Cardiac muscle cell (in vitro differentiated cells and primary cell): Measurements from ENCODE around the gene BRICD5. TPM values are rescaled to one million over a fixed set of nuclear protein-coding genes. Genes with fewer than 3 reads are reported as not detected.

Source experiments
- DNase-seq, 2 donors: peaks; one replicate each; pipeline versions ENCODE4 v3.0.0 to v3.0.0-alpha.2; 2010 to 2017; ENCODE audit warnings: low read depth in 1 of 2, low spot score in 1 of 2
- H3K27ac ChIP-seq: fragments of 200-600 bp; sonication (generic); 2 replicates; pipeline ENCODE4 v1.5.1; 2016
- H3K27me3 ChIP-seq: fragments of 200-600 bp; sonication (generic); 2 replicates; pipeline ENCODE4 v1.6.0; 2016; ENCODE audit warnings: control low read depth
- H3K36me3 ChIP-seq: fragments of 200-600 bp; sonication (generic); 2 replicates; pipeline ENCODE4 v1.5.1; 2016; ENCODE audit warnings: control low read depth
- H3K4me1 ChIP-seq: fragments of 200-600 bp; sonication (generic); 2 replicates; pipeline ENCODE4 v1.8.1; 2017; ENCODE audit warnings: low read depth, mild to moderate bottlenecking, mixed run types
- H3K4me3 ChIP-seq: fragments of 200-600 bp; sonication (generic); 2 replicates; pipeline ENCODE4 v1.5.1; 2016; ENCODE audit warnings: mild to moderate bottlenecking
- H3K9me3 ChIP-seq: fragments of 200-600 bp; sonication (generic); 2 replicates; pipeline ENCODE4 v1.5.1; 2017; ENCODE audit warnings: low read depth, mild to moderate bottlenecking, control low read depth
- CTCF ChIP-seq: IDR thresholded peaks from 2 replicates; pipeline ENCODE4 v1.5.1; 2012; ENCODE audit warnings: low read depth, mild to moderate bottlenecking, low read length
- polyA plus RNA-seq: library from polyadenylated mRNA; unstranded; fragments of >200 nt; fragmentation: Nextera tagmentation; extraction: Ambion mirVana; gene quantifications from 2 replicates; pipeline ENCODE4 v1.2.1, GENCODE V29; 2016
- total RNA-seq: library from RNA; depleted of rRNA; stranded (reverse); fragments of >200 nt; gene quantifications from 2 replicates; pipeline ENCODE4 v1.2.3, GENCODE V29; 2016

BRICD5 gene
- total and polyA plus RNA-seq, 2 experiments from 2014 or later: 21.8 to 24.6 TPM

GRCh38 chr16:2235234-2235651 is 24.6 kb upstream of the BRICD5 start:
- Histone ChIP-seq H3K9me3 (no peaks in the 10 kb centered on the region), H3K4me1 (peaks cover 8% of the 10 kb centered on the region), H3K36me3 (peaks cover 34% of the 10 kb centered on the region), H3K4me3 (no peak overlapping the region), H3K27me3 (peaks cover 15% of the 10 kb centered on the region), H3K27ac (no peak overlapping the region)
- no peak for TF ChIP-seq CTCF
- DNase-seq: no peak

- no peak for TF ChIP-seq CTCF
- no peak overlapping the region for H3K4me3 ChIP-seq
- H3K36me3 ChIP-seq: peaks cover 37% of the 10 kb centered on the region
- H3K4me1 ChIP-seq: peaks cover 8% of the 10 kb centered on the region
- peaks cover 15% of the 10 kb centered on the region for H3K27me3 ChIP-seq
- H3K27ac ChIP-seq: no peak overlapping the region
- no peaks in the 10 kb centered on the region for H3K9me3 ChIP-seq
- no peak for DNase-seq
Observed at GRCh38 chr16:2234813-2235170, 24.1 kb upstream of the BRICD5 start.

GRCh38 chr16:2233872-2234812 is 23.5 kb upstream of the BRICD5 start:
- Histone ChIP-seq H3K27ac (no peak overlapping the region), H3K4me3 (no peak overlapping the region), H3K27me3 (peaks cover 15% of the 10 kb centered on the region), H3K36me3 (peaks cover 40% of the 10 kb centered on the region), H3K9me3 (no peaks in the 10 kb centered on the region), H3K4me1 (peaks cover 8% of the 10 kb centered on the region)
- no peak for DNase-seq
- TF ChIP-seq CTCF: no peak

- H3K9me3 ChIP-seq: no peaks in the 10 kb centered on the region
- H3K27me3 ChIP-seq: peaks cover 15% of the 10 kb centered on the region
- H3K4me1 ChIP-seq: peaks cover 8% of the 10 kb centered on the region
- no peak for DNase-seq
- H3K4me3 ChIP-seq: no peak overlapping the region
- H3K36me3 ChIP-seq: peaks cover 45% of the 10 kb centered on the region
- TF ChIP-seq CTCF: no peak
- H3K27ac ChIP-seq: no peak overlapping the region
Observed at GRCh38 chr16:2233046-2233775, 22.5 kb upstream of the BRICD5 start.

- no peak for DNase-seq
- Histone ChIP-seq H3K9me3 (no peaks in the 10 kb centered on the region), H3K4me1 (peaks cover 8% of the 10 kb centered on the region), H3K27me3 (peaks cover 8% of the 10 kb centered on the region), H3K36me3 (peaks cover 45% of the 10 kb centered on the region), H3K4me3 (no peak overlapping the region), H3K27ac (no peak overlapping the region)
- TF ChIP-seq CTCF: no peak
Observed at GRCh38 chr16:2232094-2232990, 21.7 kb upstream of the BRICD5 start.
